HepG2 (cell line): Measurements from ENCODE around the gene SERPINB1. TPM values are rescaled to one million over a fixed set of nuclear protein-coding genes. Genes with fewer than 3 reads are reported as not detected.

ENCODE experiments used
- ERF ChIP-seq: IDR thresholded peaks from 2 replicates; pipeline ENCODE4 v1.6.1; 2018; ENCODE audit warnings: missing biosample characterization, missing genetic modification reagents
- ISX ChIP-seq: sonication (generic); formaldehyde crosslinking; conservative IDR thresholded peaks from 2 replicates; pipeline ENCODE4 v1.5.0; 2020; ENCODE audit warnings: missing genetic modification reagents
- MTA3 ChIP-seq: sonication (generic); formaldehyde crosslinking; IDR thresholded peaks from 2 replicates; pipeline ENCODE4 v1.4.0; 2020; ENCODE audit warnings: missing genetic modification reagents
- NR1H2 ChIP-seq: sonication (generic); formaldehyde crosslinking; IDR thresholded peaks from 2 replicates; pipeline ENCODE4 v1.8.1; 2022; ENCODE audit warnings: low read depth, missing genetic modification reagents, borderline replicate concordance
- NR2F1 ChIP-seq, 2 experiments: fragments of 450-650 bp in 1 of 2; formaldehyde crosslinking in 1 of 2; IDR thresholded peaks; 2 replicates each; pipeline versions ENCODE4 v1.5.0 to v1.6.1; 2016 to 2020; ENCODE audit warnings: mild to moderate bottlenecking in 1 of 2, missing compliant biosample characterization in 1 of 2, missing genetic modification reagents in 1 of 2, moderate library complexity in 1 of 2
- RXRB ChIP-seq: IDR thresholded peaks from 2 replicates; pipeline ENCODE4 v1.6.1; 2016; ENCODE audit warnings: borderline replicate concordance, missing genetic modification reagents, missing compliant biosample characterization
- THAP11 ChIP-seq: IDR thresholded peaks from 2 replicates; pipeline ENCODE4 v1.6.1; 2016; ENCODE audit warnings: missing biosample characterization, missing genetic modification reagents
- ZKSCAN8 ChIP-seq: IDR thresholded peaks from 2 replicates; pipeline ENCODE4 v1.6.1; 2016; ENCODE audit warnings: borderline replicate concordance, missing genetic modification reagents, missing compliant biosample characterization
- ZNF775 ChIP-seq: sonication (generic); formaldehyde crosslinking; IDR thresholded peaks from 2 replicates; pipeline ENCODE4 v1.4.0; 2020; ENCODE audit warnings: missing genetic modification reagents, mild to moderate bottlenecking, moderate library complexity, borderline replicate concordance
- polyA plus RNA-seq, 8 experiments: library from polyadenylated mRNA; depleted of rRNA in 3 of 8; stranded (reverse) in 7 of 8; unstranded in 1 of 8; fragments of >200 nt; fragmentation: Illumina TruSeq in 4 of 8; extraction: Trizol in 4 of 8; gene quantifications; 2 replicates each; pipeline versions ENCODE4 v1.2.1 to v1.2.3, GENCODE V29; 2011 to 2016; ENCODE audit warnings: low read depth in 4 of 8, missing spikeins in 1 of 8, mixed read lengths in 1 of 8; ENCODE audit not compliant: insufficient read depth in 1 of 8
- total RNA-seq, 5 experiments: library from RNA; depleted of rRNA; stranded (reverse); fragments of >200 nt; fragmentation: Illumina TruSeq; extraction: Trizol; gene quantifications; 2 replicates each; pipeline ENCODE4 v1.2.3, GENCODE V29; 2016; ENCODE audit warnings: low read depth in 1 of 5
- TF ChIP-seq, protein P1 (sequence below): sonication (generic); formaldehyde crosslinking; IDR thresholded peaks from 2 replicates; pipeline ENCODE4 v1.5.0; 2020; ENCODE audit warnings: mild to moderate bottlenecking, missing genetic modification reagents
- TF ChIP-seq, protein P2 (sequence below): sonication (generic); formaldehyde crosslinking; conservative IDR thresholded peaks from 2 replicates; pipeline ENCODE4 v1.4.0; 2020; ENCODE audit warnings: missing genetic modification reagents
- TF ChIP-seq, protein P3 (sequence below): sonication (generic); formaldehyde crosslinking; IDR thresholded peaks from one replicate; pipeline ENCODE4 v1.5.1; 2020; ENCODE audit warnings: mild to moderate bottlenecking, missing genetic modification reagents; ENCODE audit errors: not compliant biosample characterization
- TF ChIP-seq, protein P4 (sequence below): IDR thresholded peaks from 2 replicates; pipeline ENCODE4 v1.6.1; 2016; ENCODE audit warnings: control low read depth

The SERPINB1 gene
- total and polyA plus RNA-seq, 2 of the 13 experiments (the other 11 are each of a cell fraction or from before 2014, with no cell fraction given): 41.4 to 60.5 TPM

DNA sequence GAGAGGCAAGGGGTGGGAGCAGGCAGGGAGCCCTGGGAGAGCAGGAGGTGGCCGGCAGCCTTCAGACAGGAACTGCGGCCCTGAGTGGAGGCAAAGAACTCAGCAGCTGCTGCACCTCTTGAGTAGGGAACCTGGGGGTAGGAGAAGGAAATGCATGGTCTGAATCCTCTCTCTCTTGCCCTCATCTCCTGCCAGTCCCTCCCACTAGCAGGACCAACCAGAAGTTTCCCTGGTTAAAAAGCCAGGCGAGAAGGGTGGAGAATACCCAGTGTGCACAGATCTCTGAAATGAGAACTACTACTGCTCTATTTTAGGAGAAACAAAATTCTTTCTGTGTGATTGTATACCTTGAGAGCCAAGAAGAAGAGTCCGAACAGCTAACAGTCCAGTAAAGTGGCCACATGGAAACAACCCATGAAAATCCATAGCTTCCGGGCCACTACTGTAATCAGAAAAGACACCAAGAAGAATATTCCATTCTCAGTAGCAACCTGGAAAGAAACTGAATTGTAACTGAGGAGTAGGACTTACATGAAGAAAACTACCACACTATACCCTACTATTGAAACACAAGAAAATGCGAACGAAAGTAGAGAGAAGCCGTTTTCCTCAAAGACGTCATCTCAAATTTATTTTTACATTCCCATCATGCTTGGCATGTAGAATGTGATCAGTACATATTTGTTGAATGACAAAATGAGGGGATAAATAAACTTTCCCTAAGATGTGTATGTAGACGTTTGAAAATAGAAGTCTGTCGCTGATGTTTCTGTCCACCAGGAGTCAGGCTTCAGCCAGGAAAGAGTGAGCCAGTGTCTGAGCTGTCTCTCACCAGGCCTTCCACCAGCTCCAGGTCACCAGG is 50.8 kb downstream of the SERPINB1 start (continued):
- TF ChIP-seq, protein P1, sequence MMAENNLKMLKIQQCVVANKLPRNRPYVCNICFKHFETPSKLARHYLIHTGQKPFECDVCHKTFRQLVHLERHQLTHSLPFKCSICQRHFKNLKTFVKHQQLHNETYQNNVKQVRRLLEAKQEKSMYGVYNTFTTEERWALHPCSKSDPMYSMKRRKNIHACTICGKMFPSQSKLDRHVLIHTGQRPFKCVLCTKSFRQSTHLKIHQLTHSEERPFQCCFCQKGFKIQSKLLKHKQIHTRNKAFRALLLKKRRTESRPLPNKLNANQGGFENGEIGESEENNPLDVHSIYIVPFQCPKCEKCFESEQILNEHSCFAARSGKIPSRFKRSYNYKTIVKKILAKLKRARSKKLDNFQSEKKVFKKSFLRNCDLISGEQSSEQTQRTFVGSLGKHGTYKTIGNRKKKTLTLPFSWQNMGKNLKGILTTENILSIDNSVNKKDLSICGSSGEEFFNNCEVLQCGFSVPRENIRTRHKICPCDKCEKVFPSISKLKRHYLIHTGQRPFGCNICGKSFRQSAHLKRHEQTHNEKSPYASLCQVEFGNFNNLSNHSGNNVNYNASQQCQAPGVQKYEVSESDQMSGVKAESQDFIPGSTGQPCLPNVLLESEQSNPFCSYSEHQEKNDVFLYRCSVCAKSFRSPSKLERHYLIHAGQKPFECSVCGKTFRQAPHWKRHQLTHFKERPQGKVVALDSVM (CRISPR knock-in tag): no peak
- TF ChIP-seq NR1H2 (no peak), ERF (CRISPR knock-in tag) (peak; percentile 73; the same call in 1 of the 2 replicates), ZKSCAN8 (CRISPR knock-in tag) (peak; percentile 70; the same call in 1 of the 2 replicates), THAP11 (CRISPR knock-in tag) (peak; percentile 58), NR2F1 (CRISPR knock-in tag; IDR thresholded peaks at IDR 0.05) (peak in 1 of 2 experiments; percentile 38; a peak in 1 of 4 replicates), ISX (CRISPR knock-in tag) (no peak), ZNF775 (CRISPR knock-in tag) (no peak), MTA3 (CRISPR knock-in tag) (no peak), RXRB (CRISPR knock-in tag) (peak; percentile 79)
- TF ChIP-seq, protein P2, sequence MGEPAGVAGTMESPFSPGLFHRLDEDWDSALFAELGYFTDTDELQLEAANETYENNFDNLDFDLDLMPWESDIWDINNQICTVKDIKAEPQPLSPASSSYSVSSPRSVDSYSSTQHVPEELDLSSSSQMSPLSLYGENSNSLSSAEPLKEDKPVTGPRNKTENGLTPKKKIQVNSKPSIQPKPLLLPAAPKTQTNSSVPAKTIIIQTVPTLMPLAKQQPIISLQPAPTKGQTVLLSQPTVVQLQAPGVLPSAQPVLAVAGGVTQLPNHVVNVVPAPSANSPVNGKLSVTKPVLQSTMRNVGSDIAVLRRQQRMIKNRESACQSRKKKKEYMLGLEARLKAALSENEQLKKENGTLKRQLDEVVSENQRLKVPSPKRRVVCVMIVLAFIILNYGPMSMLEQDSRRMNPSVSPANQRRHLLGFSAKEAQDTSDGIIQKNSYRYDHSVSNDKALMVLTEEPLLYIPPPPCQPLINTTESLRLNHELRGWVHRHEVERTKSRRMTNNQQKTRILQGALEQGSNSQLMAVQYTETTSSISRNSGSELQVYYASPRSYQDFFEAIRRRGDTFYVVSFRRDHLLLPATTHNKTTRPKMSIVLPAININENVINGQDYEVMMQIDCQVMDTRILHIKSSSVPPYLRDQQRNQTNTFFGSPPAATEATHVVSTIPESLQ (CRISPR knock-in tag): 0 out of 2 replicates have a peak, but pooled peaks have one; percentile 34
- TF ChIP-seq, protein P3, sequence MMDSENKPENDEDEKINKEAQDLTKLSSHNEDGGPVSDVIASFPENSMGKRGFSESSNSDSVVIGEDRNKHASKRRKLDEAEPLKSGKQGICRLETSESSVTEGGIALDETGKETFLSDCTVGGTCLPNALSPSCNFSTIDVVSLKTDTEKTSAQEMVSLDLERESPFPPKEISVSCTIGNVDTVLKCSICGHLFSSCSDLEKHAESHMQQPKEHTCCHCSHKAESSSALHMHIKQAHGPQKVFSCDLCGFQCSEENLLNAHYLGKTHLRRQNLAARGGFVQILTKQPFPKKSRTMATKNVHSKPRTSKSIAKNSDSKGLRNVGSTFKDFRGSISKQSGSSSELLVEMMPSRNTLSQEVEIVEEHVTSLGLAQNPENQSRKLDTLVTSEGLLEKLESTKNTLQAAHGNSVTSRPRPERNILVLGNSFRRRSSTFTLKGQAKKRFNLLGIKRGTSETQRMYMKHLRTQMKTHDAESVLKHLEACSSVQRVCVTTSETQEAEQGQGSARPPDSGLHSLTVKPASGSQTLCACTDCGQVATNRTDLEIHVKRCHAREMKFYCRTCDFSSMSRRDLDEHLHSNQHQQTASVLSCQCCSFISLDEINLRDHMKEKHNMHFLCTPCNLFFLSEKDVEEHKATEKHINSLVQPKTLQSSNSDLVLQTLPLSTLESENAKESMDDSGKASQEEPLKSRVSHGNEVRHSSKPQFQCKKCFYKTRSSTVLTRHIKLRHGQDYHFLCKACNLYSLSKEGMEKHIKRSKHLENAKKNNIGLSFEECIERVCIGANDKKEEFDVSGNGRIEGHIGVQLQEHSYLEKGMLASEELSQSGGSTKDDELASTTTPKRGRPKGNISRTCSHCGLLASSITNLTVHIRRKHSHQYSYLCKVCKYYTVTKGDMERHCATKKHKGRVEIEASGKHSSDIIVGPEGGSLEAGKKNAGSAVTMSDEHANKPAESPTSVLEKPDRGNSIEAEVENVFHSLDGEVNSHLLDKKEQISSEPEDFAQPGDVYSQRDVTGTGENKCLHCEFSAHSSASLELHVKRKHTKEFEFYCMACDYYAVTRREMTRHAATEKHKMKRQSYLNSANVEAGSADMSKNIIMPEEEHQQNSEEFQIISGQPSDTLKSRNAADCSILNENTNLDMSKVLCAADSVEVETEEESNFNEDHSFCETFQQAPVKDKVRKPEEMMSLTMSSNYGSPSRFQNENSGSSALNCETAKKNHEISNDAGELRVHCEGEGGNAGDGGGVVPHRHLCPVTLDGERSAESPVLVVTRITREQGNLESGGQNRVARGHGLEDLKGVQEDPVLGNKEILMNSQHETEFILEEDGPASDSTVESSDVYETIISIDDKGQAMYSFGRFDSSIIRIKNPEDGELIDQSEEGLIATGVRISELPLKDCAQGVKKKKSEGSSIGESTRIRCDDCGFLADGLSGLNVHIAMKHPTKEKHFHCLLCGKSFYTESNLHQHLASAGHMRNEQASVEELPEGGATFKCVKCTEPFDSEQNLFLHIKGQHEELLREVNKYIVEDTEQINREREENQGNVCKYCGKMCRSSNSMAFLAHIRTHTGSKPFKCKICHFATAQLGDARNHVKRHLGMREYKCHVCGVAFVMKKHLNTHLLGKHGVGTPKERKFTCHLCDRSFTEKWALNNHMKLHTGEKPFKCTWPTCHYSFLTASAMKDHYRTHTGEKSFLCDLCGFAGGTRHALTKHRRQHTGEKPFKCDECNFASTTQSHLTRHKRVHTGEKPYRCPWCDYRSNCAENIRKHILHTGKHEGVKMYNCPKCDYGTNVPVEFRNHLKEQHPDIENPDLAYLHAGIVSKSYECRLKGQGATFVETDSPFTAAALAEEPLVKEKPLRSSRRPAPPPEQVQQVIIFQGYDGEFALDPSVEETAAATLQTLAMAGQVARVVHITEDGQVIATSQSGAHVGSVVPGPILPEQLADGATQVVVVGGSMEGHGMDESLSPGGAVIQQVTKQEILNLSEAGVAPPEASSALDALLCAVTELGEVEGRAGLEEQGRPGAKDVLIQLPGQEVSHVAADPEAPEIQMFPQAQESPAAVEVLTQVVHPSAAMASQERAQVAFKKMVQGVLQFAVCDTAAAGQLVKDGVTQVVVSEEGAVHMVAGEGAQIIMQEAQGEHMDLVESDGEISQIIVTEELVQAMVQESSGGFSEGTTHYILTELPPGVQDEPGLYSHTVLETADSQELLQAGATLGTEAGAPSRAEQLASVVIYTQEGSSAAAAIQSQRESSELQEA (CRISPR knock-in tag): no peak
- TF ChIP-seq, protein P4, sequence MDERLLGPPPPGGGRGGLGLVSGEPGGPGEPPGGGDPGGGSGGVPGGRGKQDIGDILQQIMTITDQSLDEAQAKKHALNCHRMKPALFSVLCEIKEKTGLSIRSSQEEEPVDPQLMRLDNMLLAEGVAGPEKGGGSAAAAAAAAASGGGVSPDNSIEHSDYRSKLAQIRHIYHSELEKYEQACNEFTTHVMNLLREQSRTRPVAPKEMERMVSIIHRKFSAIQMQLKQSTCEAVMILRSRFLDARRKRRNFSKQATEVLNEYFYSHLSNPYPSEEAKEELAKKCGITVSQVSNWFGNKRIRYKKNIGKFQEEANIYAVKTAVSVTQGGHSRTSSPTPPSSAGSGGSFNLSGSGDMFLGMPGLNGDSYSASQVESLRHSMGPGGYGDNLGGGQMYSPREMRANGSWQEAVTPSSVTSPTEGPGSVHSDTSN: no peak
